HG02623 (cell line): ENCODE data around the gene NTN5.
"Not testable (repeated sequence)": the region's sequence is repeated elsewhere in the genome, so short reads cannot be mapped to it uniquely, and the experiment has no call there.

Source experiments
- ATAC-seq: cut with Tn5 transposase; IDR thresholded peaks from one replicate; pipeline ENCODE4 v1.9.1; 2021; ENCODE audit warnings: moderate library complexity; ENCODE audit not compliant: unreplicated experiment

NTN5 gene

GRCh38 chr19:48672994-48673393 is at the start of gene NTN5:
NTN5 (minus strand) TSS chr19:48673017; CDS start chr19:48670986, 2,031 bp downstream.
- no peak for ATAC-seq

DNA sequence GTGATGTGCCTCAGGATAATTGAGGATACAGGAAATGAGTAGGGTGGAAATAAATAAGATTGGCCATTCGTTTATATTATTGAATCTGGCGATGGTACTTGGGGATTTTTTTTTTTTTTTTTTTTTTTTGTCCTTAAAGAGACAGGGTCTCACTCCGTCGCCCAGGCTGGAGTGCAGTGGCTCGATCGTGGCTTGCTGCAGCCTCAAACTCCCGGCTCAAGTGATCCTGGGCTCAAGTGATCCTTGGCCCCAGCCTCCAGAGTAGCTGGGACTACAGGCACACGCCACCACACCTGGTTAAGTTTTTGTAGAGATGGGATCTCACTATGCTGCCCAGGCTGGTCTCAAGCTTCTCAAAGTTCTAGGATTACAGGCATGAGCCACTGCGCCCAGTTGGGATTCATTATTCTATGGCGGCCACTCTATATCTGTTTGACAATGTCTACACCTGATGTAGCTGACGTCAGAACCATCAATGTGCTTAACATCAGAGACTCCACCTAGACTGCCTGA is 49.4 kb upstream of the NTN5 start:
- ATAC-seq = no peak

GRCh38 chr19:48720613-48721296 is 47.9 kb upstream of the NTN5 start:
- ATAC-seq = peak; percentile 71

- no peak for ATAC-seq
These were observed 47.4 kb upstream of the NTN5 start for GRCh38 chr19:48720251-48720612.

- no peak for ATAC-seq
These were observed 46.7 kb upstream of the NTN5 start, which contains the start of gene MAMSTR for GRCh38 chr19:48719263-48720171. MAMSTR (minus strand) TSS chr19:48719725; CDS start chr19:48719031, 694 bp downstream.

- no peak for ATAC-seq
These were observed 46.0 kb upstream of the NTN5 start for GRCh38 chr19:48718711-48719231.

- not testable (repeated sequence) for ATAC-seq
These were observed 45.3 kb upstream of the NTN5 start for GRCh38 chr19:48718106-48718505.

DNA sequence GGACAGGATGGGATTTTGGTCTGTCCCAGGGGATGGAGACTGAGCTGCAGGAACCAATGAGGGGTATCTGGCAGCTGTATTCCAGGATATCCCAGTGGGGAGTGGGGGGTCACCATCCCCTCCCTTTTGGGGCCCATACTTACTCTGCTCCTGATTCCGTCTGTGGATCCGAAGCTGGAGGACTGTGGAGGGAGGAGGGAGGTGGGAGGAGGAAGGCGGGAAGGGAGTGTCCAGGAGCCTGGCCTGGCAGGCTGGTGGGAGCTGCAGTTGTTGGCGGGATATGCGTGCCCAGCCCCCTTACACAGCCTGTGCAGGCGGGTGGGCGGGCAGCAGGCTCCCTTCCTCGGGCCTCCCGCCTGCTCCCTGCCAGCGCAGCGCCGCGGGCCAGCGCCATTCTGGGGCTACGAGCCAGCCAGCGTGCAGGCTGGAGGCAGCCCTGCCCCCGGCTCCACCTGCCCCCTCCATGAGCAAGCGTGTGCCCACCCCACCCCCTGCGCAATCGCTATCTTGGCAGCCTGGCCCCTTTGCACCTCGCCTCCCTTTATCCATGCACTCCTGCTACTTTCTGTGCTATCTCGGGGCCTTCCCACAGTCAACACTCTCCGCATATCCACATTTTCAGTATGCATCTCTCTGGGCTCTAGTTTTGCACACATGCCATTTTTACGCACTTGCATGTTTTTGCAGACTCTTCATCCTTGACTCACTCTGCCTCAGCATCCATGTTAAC is 43.9 kb upstream of the NTN5 start:
- ATAC-seq = no peak

DNA sequence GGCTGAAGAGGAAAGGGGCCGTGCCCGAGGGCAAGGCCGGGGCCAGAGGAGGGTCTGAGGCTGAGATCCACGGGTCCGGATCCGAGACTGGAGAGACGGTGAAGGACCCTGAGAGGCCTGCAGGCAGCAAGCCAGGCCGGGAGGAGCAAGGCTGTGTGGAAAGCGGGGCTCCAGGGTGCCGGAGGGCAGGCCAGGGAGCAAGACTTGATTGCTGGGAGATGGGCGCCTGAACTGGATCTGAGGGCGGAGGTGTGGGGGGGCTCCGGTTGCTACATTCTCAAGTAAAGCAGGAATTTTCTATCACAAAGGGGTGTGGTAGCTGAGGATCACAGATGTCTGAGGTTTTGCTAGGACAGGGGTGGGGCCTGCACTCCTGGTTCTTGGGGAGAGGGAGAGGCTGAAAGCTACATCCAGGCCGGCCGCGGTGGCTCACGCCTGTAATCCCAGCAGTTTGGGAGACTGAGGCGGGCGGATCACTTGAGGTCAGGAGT is 42.9 kb upstream of the NTN5 start:
- no peak for ATAC-seq

- no peak for ATAC-seq
These were observed 42.2 kb upstream of the NTN5 start for GRCh38 chr19:48714759-48715675.

DNA sequence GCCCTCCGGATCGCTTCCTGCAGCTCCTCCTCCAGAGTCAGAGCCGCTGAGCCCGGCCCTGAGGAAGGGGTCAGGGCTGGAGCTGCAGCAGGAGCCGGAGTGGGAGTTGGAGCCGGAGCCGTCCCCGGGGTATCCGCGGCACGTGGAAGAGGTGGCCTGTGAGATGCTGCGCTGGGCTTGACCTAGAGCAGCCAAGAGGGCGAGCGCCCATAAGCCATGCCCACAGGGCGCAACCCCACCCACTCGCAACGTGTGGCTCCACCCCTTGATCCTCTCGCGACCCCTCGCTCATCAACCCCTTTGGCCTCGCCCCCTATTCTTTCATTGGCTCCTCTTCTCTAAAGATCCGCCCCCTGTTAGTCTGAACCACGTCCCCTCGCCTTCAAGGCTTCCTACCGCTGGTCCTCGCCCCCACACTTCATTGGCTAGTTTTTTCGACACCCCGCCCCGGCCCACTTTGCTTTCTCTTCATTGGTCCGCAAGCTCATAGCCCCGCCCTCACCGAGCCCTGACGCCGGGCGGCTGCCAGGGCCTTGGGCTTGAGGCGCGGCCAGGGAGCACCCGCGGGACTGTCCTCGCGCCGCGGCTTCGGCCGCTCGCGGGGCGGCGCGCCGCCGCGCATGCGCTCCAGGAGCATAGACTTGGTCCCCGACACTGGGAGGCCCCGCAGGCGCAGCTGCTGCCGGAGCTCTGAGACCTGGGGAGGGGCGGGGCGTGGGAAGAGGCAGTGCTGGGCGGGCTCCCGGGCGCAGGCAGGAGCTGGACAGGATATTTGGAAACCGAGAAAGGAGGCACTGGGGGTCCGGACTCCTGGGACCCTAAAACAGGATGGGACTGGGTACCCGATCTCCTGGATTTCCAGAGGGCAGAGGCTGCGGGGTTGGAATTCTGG is 41.3 kb upstream of the NTN5 start:
- ATAC-seq = peak; percentile 77

DNA sequence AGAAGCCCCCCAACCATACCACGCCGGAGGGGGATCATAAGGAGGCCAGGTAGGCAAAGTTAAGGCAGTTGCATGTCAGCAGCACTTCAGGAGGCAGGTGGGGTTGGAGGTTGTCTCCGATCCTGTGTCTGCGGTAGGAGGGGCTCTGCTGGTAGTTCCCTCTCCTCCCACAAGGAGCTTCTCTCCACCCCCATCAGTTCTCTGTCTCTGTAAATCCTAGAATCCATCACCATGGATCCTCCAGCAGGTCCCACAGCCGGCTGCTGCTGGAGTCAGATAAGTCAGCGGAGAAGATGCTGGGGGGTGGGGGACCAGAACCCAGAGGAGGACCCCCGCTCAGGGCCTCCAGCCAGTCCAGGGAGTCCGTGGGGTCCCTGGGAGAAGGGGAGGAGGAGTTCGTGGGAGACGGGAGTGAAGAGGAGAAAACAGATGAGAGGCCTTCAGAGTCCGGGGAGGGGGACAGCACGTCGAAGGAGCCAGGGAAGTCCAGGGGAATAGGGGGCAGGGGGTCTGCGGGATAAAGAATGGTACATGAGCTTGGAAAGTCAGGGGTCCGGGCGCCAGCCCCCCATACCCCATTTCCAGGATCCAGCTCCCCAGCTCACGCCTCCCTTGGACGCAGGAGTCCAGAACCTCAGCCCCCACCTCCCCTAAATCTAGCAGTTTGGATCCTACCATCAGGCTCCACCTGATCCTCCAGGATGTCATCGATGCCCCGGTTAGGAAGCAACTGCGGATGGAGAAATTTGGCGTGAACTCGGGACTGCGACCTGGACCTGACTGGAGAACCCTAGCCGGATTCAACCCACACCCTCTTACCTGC is 40.4 kb upstream of the NTN5 start:
- no peak for ATAC-seq

- ATAC-seq = no peak
These were observed 38.4 kb upstream of the NTN5 start for GRCh38 chr19:48711106-48711662.

GRCh38 chr19:48708471-48708870 is 35.7 kb upstream of the NTN5 start:
- no peak for ATAC-seq

- ATAC-seq = no peak
These were observed 32.6 kb upstream of the NTN5 start for GRCh38 chr19:48705431-48705830.

DNA sequence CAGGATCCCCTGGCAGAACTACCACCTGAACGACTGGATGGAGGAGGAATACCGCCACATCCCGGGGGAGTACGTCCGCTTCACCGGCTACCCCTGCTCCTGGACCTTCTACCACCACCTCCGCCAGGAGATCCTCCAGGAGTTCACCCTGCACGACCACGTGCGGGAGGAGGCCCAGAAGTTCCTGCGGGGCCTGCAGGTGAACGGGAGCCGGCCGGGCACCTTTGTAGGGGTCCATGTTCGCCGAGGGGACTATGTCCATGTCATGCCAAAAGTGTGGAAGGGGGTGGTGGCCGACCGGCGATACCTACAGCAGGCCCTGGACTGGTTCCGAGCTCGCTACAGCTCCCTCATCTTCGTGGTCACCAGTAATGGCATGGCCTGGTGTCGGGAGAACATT is 30.5 kb upstream of the NTN5 start:
- no peak for ATAC-seq

GRCh38 chr19:48702701-48703100 is 29.9 kb upstream of the NTN5 start:
- ATAC-seq = no peak

- no peak for ATAC-seq
These were observed 25.2 kb upstream of the NTN5 start for GRCh38 chr19:48698046-48698445.
